ENCODE data around the gene RPS19BP1.

RPS19BP1 gene, protein sequence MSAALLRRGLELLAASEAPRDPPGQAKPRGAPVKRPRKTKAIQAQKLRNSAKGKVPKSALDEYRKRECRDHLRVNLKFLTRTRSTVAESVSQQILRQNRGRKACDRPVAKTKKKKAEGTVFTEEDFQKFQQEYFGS

DNA sequence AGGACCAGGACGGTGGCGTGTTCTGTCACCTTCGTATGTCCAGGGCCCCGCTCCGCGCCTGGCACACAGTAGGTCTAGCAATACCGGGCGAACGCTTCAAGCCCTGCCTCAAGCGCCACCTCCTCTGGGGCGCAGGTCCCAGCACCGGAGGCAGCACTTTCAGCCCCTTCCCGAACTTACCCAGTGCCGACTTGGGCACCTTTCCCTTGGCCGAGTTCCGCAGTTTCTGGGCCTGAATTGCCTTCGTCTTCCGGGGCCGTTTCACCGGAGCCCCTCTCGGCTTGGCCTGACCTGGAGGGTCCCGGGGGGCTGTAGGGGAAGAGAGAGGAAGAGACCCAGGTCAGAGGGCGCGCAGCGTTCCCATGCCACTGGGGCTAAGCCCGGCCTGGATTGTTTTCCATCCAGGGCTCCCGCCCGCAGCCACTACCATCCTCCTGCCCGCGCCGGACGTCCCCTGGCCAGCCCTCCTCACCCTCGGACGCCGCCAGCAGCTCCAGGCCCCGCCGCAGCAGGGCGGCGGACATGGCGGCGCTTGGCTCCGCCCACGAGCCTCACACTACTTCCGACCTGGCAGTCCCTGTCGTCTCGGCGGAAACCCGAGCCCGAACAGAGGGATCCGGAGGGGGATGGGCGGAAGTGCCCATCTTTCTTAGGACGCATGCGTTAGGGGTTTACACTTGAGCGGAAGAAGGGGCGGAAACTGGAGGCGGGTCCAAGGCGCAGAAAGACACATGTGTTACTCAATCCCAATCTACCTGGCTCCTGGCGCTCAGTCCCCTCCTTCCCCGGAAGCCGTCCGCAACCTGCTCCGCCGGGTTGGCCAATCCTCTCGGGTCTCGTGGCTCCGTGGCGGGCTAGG lies at the start of gene RPS19BP1:
RPS19BP1 (minus strand) TSS at position 534 of the 859 bp plus-strand sequence; CDS start at position 524, 10 bp downstream.
- peak; percentile 79 to 100 (median 97) for DNase-seq

DNA sequence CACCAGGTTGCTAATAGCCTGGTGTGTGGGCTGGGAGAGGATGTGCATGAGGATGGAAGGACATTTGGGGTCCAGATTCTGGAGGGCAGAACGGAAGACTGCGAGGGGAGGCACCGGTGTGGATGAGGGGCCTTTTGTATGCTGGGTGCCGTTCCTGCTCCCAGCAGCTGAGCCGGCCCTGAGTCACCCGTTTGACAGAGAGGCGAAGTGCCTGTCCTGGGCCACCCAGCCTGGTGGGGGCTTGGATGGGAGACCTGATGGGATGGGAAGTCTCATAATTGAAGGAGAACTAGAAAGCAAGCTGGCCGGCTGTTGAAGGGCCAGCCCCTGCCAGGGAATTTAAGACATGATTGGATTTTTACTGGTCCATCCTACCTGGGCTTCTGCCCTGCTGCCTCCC lies 48.8 kb upstream of the RPS19BP1 start:
- DNase-seq = no peak

DNA sequence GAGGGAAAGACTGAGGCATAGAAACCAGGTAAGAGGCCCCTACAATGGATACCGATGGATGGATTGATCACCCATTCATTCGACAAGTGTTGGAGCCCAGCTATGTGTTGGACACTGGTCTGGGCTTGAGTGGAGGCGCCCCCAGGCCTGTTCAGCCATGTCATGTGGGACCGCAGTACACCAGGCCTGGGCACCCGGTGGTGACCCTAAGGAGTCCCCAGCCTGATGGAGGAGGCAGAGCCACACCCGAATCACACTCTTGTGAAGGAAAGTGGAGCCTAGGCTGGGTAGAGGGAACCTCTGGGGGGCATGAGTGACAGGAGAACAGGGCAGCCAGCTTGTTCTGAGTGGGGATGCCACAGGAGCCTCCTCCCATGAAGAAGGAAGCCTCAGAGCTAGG lies 48.2 kb upstream of the RPS19BP1 start:
- no peak for DNase-seq

DNA sequence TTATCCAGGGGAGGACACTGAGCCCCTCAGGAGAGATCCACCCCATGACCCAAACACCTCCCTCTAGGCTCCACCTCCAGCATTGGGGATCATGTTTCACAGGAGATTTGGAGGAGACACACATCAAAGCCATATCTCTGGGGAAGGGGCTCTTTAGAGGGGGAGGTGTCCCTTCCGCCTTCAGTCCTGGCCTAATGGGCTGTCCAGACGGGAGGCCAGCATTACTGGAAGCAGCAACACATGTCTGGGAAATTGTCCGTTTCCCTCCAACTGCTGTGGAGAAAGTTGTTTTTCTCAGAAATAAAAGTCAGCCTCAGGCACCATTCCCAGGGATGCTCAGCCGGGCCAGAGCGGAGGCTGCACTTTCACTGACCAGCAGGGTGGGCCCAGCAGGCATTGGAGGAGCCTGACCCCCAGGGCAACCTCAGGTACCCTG lies 47.5 kb upstream of the RPS19BP1 start:
- DNase-seq = no peak

DNA sequence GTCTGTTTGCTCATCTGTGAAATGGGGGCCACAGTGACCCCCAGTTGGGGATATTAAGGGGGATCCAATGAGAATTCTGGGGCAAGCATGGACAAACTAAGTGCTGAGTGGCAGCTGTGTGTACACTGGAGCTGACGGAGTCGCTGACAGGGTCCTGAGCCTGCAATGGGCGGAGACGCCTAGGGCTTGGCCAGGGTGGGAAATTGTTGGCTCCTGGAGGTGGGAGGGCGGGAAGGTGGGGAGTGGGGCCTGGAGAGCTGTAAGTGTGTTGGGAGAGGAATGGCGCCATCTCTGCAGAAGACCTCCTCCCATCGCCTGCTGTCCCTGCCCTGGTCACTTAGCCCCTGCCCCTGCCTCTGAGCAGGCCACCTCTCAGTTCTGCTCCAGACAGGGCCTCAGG lies 45.4 kb upstream of the RPS19BP1 start:
- no peak for DNase-seq

DNA sequence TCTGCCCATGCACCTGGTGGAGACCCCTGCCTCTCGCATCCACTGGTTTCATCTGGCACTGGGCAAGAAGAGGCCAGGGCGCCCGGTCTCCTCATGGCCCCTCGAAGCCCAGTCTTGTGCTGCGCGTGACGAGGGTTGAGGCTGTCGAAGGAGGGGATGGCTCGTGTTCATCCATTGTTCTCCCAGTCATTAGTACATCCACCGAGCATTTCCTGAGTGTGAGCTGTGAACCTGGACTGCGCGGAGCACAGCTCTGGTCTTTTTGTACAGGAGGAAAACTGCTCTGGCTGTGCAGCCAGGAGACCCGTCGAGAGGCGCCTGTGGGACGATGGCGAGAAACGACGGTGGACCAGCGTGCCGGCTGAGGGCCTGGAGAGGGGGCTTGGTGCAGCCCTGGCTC lies 44.8 kb upstream of the RPS19BP1 start:
- no peak for DNase-seq

DNA sequence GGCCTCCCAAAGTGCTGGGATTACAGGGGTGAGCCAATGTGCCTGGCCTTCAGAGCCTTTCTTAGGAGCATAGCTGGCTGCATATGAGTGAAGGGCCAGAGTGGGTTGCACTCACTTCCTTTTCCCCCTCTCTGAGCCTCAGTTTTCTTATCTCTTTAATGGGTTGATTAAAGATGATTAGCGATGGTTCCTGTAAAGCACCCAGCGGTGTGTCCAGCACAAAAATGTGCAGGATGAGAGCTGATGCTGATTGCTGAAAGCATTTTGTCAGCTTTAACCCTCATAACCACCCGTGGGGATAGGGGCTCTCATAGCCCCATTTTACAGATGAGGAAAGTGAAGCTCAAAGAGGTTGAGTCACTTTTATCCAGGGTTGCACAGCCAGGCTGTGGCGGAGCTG lies 43.5 kb upstream of the RPS19BP1 start:
- DNase-seq = no peak

DNA sequence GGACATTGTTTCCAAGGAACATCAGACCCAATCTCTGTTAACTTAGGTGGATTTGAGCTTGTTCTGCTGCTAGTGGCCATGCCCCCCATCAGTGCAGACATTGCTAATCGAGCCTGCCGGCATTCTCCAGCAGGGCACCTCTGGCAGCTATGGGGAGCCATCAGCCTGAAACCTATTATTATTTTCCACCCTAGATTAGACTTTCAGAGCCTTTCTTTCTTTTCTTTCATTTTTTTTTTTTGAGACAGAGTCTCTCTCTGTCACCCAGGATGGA lies 42.9 kb upstream of the RPS19BP1 start:
- DNase-seq = no peak

DNA sequence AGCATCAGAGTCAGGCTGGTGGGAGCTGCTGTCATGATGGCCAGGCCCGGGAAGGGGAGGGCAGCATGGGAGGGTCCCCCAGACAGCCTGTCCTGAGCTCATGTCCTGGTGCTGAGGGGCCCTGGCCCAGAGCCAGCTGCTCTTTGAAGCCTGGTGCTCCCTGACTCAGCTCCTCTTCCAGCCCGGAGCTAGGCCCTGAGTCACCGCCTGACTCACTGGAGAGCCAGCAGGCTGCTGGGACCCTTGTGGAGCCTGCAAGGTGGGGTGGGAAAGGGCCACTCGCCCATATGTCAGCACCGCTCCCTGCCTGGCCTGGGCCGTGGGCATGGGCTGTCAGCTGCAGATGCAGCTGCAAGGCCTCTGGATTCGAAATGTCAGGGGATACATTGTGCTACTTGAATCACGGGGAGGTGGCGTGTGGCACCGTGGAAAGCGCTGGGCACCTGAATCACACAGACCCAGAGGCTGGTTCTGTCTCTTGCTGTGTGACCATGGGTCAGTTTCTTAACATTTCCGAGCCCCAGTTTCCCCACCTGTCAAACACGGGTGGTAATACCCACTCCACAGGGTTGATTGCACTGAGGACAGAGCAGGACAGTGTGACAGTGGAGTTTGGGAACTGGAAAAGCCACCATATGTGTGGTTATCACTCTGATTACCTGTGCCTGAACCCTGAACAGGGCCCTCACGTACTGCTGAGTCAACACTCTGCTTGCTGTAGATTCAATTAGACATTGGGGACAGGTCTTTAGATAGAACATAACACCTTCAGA lies 42.4 kb upstream of the RPS19BP1 start:
- DNase-seq = peak in 1 of 14 donors; percentile 27

DNA sequence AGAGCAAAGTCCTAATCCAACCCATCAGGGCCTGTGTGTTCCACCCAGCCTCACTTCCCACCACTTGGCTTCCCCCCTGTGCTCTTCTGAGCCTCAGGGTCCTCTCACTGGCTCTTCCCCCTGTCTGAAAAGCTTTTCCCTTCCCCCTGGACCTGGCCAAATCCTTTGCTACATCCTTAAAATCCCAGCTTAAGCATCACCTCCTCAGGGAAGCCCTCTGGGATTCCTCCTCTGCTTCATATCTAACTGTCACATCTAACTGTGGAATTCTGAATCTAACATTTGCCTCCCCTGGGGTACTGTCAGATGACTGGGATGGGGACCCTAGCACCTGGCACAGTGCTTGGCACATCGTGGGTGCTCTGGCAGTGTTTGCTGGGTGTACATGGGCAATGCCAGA lies 39.0 kb upstream of the RPS19BP1 start:
- no peak for DNase-seq

DNA sequence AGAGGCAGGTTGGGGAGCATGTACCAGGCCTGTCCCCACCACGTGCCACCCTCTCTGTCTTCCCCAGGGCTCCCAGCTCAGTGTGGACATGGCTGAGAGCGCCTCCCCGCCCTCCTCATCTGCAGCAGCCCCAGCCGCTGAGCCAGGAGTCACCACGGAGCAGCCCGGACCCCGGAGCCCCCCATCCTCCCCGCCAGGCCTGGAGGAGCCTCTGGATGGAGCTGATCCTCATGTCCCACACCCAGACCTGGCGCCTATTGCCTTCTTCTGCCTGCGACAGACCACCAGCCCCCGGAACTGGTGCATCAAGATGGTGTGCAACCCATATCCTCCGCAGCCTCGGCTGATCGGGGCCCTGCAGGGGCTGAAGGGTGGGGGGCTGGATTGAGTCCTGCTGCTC lies 38.1 kb upstream of the RPS19BP1 start, which contains the start of gene CACNA1I:
CACNA1I (plus strand) TSS at position 89 of the 400 bp plus-strand sequence; CDS start at position 89, 0 bp downstream.
- DNase-seq = no peak

DNA sequence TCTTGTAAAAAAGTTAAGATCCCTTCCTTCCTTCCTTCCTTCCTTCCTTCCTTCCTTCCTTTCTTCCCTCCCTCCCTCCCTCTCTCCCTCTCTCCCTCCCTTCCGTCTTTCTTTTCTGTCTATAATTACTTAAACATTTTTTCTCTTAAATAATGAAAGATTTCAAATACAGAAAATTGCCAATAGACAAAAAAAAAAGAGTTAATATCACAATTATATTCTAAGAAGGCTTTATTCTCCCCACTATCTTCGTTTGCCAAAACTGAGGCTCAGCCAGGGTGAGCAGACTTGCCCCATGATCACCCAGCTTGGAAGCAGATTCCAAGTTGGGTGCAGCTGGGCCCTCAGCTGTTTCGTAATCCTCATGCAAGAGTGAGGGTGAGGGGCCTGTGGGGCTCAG lies 37.7 kb upstream of the RPS19BP1 start:
- no peak for DNase-seq

DNA sequence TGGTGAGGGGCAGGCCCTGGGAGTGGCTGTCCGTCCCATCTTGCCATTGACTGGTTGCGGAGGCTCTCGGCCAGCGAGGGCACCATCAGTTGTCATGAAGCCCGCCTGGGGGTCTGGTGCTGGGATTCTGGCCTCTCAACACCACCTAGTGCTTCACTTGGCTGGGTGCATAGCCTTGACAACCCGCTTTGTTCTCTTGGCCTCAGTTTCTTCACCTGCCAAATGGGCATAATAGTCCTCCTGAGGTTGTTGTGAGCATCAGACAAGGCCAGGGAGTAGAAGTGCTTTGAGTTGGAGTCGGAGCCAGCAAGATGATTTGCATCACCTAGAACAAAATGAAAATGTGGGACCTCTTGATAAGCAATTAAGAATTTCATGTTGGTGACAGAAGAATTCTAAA lies 36.5 kb upstream of the RPS19BP1 start:
- DNase-seq = no peak

DNA sequence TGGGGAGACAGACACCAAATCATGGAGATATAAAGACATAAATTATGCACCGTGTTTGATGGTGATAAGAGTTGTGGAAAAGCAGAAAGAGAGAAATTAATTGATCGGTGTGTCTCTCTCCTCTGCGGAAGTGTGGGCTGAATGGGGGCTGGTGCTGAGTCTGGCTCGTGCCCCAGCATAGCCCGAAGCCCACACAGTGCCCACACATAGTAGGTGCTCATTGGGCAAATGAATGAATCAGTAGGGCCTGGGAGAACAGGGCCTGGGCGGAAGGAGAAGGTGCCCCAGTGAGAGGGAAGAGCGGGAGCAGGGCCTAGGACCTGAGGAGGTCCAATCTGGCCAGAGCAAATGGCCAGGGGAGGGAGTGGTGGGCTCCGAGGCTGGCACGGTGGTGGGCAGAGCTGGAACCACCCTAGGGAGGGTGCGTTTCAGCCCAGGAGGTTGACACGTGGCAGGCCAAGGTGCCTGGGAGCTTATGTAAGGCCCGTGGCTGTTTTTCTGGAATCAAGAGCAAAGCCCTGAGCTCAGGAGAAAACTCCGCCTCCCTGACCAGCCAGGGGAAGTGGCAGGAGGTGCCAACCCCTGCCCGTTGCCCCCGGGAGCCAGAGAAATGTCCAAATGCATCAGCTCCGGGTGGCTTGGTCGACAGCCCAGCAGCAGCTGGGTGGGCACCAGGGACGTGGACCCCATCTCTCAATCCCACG lies 35.9 kb upstream of the RPS19BP1 start:
- no peak for DNase-seq

DNA sequence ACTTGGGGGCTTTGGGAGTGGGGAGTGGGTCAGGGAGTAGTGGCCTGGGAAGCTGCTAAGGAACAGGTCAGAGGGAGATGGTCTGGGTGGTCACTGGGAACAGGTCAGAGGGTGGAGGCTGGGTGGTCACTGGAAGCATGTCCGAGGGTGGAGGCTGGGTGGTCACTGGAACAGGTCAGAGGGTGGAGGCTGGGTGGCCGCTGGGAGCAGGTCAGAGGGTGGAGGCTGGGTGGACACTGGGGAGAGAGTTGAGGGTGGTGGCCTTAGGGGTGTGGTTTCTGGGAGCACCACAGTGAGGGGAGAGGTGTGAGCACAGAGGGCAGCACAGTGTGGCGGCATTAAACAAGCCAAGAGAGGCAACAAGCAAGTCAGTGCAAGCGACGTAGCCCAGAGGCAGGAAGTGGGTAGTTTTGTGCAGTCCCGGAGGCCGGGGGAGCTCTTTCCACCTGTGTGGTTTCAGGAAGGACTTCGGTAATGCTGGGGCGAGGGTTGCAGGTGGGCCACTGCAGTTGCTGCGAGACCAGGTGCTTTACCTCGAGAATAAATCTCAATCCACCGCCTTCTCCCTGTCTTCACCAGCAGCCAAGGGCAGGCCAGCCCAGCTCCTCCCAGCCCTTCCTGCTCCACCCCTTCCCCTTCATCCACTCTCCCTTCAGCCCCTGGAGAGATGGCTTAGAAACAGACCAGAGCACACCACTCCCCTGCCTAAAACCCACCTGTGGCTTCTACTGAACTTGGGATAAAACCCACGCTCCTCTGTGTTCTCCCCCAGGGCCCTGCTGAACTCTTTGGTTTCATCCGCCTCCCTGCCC lies 34.8 kb upstream of the RPS19BP1 start:
- no peak for DNase-seq

DNA sequence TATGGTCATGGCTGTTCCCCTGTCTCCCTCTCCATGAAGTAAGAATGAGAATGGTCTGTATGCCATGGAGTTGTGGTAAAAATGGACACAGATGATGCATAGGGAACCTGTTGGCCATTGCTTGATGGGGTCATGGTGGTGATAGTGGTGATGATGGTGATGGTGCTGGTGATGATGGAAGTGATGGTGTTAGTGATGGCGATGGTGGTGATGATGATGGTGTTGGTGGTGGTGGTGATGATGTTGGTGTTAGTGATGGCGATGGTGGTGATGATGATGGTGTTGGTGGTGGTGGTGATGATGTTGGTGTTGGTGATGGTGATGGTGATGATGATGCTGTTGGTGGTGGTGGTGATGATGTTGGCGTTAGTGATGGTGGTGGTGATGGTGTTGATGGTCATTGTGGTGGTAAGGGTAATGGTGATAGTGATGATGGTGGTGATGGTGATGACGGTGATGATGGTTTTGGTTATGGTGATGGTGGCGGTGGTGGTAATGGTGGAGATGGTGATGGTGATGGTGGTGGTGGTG lies 32.9 kb upstream of the RPS19BP1 start:
- DNase-seq = no peak

DNA sequence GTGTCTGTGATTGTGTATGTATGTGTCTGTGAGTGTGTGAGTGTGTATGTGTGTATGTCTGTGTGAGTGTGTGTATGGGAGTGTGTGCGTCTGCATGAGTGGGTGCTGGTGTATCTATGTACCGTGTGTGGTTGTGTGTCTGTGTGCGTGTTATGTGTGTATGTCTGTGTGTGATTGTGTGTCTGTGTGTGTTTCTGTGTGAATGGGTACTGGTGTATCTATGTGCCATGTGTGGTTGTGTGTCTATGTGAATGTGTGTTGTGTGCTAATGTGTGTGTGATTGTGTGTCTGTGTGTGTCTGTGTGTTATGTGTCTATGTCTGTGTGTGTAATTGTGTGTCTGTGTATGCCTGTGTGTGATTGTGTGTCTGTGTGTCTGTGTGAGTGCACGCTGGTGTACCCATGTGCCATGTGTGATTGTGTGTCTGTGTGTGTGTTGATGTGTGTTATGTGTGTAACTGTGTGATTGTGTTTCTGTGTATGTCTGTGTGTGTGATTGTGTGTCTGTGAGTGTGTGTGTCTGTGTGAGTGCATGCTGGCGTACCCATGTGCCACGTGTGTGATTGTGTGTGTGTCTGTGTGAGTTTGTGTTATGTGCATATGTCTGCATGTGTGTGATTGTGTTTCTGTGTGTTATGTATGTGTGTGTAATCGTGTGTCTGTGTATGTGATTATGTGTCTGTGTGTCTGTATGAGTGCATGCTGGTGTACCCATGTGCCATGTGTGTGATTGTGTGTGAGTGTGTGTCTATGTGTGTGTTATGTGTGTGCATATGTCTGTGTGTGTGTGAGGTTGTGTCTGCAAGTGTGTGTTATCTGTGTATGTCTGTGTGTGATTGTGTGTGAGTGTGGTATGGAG lies 31.3 kb upstream of the RPS19BP1 start:
- DNase-seq = no peak

DNA sequence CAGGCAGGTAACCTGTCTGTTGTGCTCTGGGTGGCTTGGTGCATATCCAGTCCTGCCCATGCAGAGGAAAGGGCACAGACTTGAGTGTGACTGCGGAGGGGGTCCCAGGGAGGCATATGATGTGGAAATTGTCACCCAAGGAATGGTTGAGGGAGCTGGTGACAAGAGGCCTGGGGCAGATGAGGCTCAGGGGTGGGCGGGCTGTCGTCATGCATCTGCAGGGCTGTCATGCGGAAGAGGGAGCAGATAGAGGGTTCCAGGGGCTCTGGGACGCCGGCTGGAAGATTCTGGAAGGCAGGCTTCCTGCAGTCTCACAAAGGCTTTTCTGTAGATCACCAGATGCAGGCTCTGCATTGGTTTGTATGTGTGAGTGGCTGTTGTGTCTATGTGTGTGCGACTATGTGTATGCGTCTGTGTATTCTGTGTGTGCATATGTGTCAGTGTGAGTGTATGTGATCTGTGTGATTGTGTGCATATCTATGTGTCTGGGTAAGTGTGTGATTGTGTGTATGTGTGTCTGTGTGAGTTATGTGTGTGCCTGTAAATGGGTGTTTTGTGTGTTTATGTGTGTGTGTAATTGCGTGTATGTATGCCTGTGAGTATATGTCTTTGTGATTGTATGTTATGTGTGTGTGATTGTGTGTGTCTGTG lies 30.4 kb upstream of the RPS19BP1 start:
- DNase-seq = no peak

DNA sequence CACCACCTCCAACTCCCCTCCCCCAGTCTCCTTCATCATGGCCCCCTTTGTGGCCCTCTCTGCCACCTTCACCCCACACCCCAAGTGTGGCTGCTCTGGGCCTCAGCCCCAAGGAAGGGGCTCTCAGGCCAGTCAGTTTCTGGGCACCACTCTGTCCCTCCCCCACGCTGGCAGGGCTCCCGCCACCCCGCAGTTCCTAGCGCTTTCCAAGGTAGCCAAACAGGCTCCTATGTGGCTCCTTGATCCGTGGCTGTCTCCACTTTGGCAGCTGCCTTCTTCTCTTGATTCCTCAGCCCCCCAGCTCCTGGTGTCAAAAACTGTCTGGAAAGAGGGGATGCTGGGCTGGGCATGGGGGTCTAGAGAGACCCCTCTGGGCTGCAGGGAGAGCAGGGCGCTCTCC lies 27.6 kb upstream of the RPS19BP1 start:
- no peak for DNase-seq

DNA sequence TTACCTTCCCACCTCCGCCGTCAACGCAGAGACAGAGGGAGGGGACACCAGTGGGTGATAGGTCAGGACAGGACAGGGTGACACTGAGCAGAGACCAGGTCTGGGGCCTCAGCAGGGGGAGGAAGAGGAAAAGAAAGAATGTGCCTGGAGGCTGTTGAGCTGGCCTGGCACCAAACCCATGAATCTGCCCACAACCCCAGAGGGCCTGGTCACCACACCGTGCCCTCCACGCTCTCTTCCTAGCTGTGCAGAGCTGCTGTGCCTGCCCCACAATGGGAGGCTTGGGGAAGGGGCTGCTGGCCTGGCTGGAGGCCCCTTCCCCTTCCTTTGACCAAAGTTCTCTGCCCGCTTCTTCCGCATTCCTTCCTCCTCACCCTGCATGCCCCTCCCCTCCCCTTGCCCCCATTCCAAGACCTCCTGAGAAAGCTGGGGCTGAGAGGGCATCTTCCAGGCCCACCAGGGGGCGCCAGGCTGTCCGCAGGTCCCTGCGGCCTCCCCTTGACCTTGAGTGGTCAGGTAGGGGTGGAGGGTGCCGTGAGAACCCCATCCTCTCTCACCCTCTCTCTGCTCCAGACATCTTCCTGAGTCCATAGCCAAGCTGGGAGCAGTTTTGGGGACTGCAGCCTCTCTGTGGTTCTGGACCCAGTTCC lies 27.0 kb upstream of the RPS19BP1 start:
- no peak for DNase-seq
